ENCODE measurements around the gene NUDT16.
"Not testable (repeated sequence)": the region's sequence is repeated elsewhere in the genome, so short reads cannot be mapped to it uniquely, and the experiment has no call there.

Gene NUDT16

GRCh38 chr3:131356006-131356595, 25.5 kb upstream of the NUDT16 start:
- Histone ChIP-seq H3K9me3 (ENCODE audit: control insufficient read depth, low read length) (no peaks in the 10 kb centered on the region), H3K4me1 (ENCODE audit: control insufficient read depth, insufficient read depth, low read length) (peaks cover 8% of the 10 kb centered on the region), H3K36me3 (ENCODE audit: control insufficient read depth, insufficient read depth, low read length) (no peaks in the 10 kb centered on the region), H3K27me3 (ENCODE audit: control insufficient read depth, insufficient read depth, low read length, poor library complexity, severe bottlenecking) (no peaks in the 10 kb centered on the region), H3K27ac (ENCODE audit: insufficient read depth, low read depth, low read length, poor library complexity, severe bottlenecking) (no peak overlapping the region), H3K4me3 (ENCODE audit: insufficient read depth, low read depth, low read length) (no peak overlapping the region)
- 95 to 97% methylated on average over 5 of the region's 5 CpGs for WGBS, 2 experiments

DNA sequence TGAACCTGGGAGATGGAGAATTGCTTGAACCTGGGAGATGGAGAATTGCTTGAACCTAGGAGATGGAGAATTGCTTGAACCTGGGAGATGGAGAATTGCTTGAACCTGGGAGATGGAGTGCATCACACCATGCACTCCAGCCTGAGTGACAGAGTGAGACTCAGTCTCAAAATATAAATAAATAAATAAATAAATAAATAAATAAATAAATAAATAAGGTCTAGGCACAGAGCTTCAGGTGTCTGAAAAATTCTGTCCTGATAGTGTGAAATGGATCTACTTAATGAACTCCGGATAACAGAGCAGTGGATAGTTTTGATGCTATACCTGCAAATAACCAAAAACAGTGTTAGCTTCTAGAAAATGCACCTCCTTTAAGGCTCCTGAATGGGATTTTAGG, 24.3 kb upstream of the NUDT16 start:
- peaks cover 1% of the 10 kb centered on the region for H3K27me3 ChIP-seq (ENCODE audit: control insufficient read depth, insufficient read depth, low read length, poor library complexity, severe bottlenecking)
- no peak overlapping the region for H3K4me3 ChIP-seq (ENCODE audit: insufficient read depth, low read depth, low read length)
- H3K27ac ChIP-seq (ENCODE audit: insufficient read depth, low read depth, low read length, poor library complexity, severe bottlenecking): no peak overlapping the region
- H3K9me3 ChIP-seq (ENCODE audit: control insufficient read depth, low read length): no peaks in the 10 kb centered on the region
- 91 to 100% methylated on average over 1 of the region's 1 CpG for WGBS, 2 experiments
- H3K36me3 ChIP-seq (ENCODE audit: control insufficient read depth, insufficient read depth, low read length): no peaks in the 10 kb centered on the region
- H3K4me1 ChIP-seq (ENCODE audit: control insufficient read depth, insufficient read depth, low read length): no peaks in the 10 kb centered on the region

GRCh38 chr3:131360191-131360755, 21.3 kb upstream of the NUDT16 start:
- Histone ChIP-seq H3K4me1 (ENCODE audit: control insufficient read depth, insufficient read depth, low read length) (no peaks in the 10 kb centered on the region), H3K36me3 (ENCODE audit: control insufficient read depth, insufficient read depth, low read length) (no peaks in the 10 kb centered on the region), H3K4me3 (ENCODE audit: insufficient read depth, low read depth, low read length) (no peak overlapping the region), H3K27ac (ENCODE audit: insufficient read depth, low read depth, low read length, poor library complexity, severe bottlenecking) (no peak overlapping the region), H3K9me3 (ENCODE audit: control insufficient read depth, low read length) (no peaks in the 10 kb centered on the region), H3K27me3 (ENCODE audit: control insufficient read depth, insufficient read depth, low read length, poor library complexity, severe bottlenecking) (peaks cover 7% of the 10 kb centered on the region)
- WGBS, 2 experiments: 92 to 95% methylated on average over 4 of the region's 4 CpGs

- H3K27ac ChIP-seq (ENCODE audit: insufficient read depth, low read depth, low read length, poor library complexity, severe bottlenecking): not testable (repeated sequence)
Observed at GRCh38 chr3:131361066-131361463, 20.5 kb upstream of the NUDT16 start.

DNA sequence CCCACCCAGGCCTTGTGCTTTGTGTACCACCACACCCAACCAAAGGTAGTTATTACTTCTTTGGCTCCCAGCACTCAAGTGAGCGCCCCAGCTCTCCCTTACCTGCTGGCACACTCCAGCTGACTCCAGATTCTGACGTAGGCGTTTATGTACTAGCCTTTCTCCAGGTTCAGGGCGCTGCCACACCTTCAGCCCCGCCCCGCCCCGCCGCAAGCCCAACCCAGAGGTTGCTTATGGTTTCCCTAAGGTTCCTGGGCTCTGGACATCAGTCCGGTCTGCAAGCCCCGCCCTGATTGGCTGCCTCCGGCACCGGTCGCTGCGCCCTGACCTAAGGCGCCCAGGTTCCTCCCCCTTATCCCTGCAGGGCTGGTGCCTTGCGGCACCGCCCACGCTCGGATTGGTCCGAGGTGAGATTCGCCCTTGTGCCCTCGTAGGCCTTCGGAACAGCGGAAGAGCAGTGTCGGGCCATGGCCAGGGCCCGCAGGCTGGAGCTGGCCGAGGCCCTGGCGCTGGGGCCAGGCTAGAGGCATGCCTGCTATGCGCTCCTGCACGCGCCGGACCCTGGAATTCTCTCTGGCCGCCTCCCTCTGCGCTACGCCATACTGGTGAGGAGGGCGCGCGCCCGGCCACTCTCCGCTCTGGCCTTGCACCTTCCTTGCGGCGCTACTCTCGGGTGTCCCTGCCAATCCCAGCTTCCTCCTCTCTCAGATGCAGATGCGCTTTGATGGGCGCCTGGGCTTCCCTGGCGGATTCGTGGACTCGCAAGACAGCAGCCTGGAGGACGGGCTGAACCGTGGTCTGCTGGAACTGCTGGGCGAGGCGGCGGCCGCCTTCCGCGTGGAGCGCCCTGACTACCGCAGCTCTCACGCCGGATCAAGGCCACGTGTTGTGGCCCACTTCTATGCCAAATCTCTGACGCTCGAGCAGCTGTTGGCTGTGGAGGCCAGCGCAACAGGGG, 19.8 kb upstream of the NUDT16 start:
- peak overlapping the region; percentile 52 for H3K4me3 ChIP-seq (ENCODE audit: insufficient read depth, low read depth, low read length)
- no peaks in the 10 kb centered on the region for H3K36me3 ChIP-seq (ENCODE audit: control insufficient read depth, insufficient read depth, low read length)
- H3K27ac ChIP-seq (ENCODE audit: insufficient read depth, low read depth, low read length, poor library complexity, severe bottlenecking): no peak overlapping the region
- peaks cover 7% of the 10 kb centered on the region for H3K27me3 ChIP-seq (ENCODE audit: control insufficient read depth, insufficient read depth, low read length, poor library complexity, severe bottlenecking)
- H3K9me3 ChIP-seq (ENCODE audit: control insufficient read depth, low read length): peaks cover 2% of the 10 kb centered on the region
- WGBS, 2 experiments: 29 to 33% methylated on average over 64 of the region's 64 CpGs
- H3K4me1 ChIP-seq (ENCODE audit: control insufficient read depth, insufficient read depth, low read length): no peaks in the 10 kb centered on the region

More at GRCh38 chr3:131361066-131361463, 20.5 kb upstream of the NUDT16 start:
- not testable (repeated sequence) for H3K36me3 ChIP-seq (ENCODE audit: control insufficient read depth, insufficient read depth, low read length); H3K27me3 ChIP-seq (ENCODE audit: control insufficient read depth, insufficient read depth, low read length, poor library complexity, severe bottlenecking); H3K4me1 ChIP-seq (ENCODE audit: control insufficient read depth, insufficient read depth, low read length); H3K9me3 ChIP-seq (ENCODE audit: control insufficient read depth, low read length)
- H3K4me3 ChIP-seq (ENCODE audit: insufficient read depth, low read depth, low read length): peak overlapping the region; percentile 52
- WGBS, 2 experiments: 87 to 90% methylated on average over 7 of the region's 7 CpGs

- H3K27me3 ChIP-seq (ENCODE audit: control insufficient read depth, insufficient read depth, low read length, poor library complexity, severe bottlenecking): peaks cover 7% of the 10 kb centered on the region
- H3K4me3 ChIP-seq (ENCODE audit: insufficient read depth, low read depth, low read length): no peak overlapping the region
- no peak overlapping the region for H3K27ac ChIP-seq (ENCODE audit: insufficient read depth, low read depth, low read length, poor library complexity, severe bottlenecking)
- H3K4me1 ChIP-seq (ENCODE audit: control insufficient read depth, insufficient read depth, low read length): no peaks in the 10 kb centered on the region
- WGBS, 2 experiments: 90 to 96% methylated on average over 3 of the region's 3 CpGs
- peaks cover 2% of the 10 kb centered on the region for H3K9me3 ChIP-seq (ENCODE audit: control insufficient read depth, low read length)
- H3K36me3 ChIP-seq (ENCODE audit: control insufficient read depth, insufficient read depth, low read length): no peaks in the 10 kb centered on the region
Observed at GRCh38 chr3:131363275-131363674, 18.3 kb upstream of the NUDT16 start.

DNA sequence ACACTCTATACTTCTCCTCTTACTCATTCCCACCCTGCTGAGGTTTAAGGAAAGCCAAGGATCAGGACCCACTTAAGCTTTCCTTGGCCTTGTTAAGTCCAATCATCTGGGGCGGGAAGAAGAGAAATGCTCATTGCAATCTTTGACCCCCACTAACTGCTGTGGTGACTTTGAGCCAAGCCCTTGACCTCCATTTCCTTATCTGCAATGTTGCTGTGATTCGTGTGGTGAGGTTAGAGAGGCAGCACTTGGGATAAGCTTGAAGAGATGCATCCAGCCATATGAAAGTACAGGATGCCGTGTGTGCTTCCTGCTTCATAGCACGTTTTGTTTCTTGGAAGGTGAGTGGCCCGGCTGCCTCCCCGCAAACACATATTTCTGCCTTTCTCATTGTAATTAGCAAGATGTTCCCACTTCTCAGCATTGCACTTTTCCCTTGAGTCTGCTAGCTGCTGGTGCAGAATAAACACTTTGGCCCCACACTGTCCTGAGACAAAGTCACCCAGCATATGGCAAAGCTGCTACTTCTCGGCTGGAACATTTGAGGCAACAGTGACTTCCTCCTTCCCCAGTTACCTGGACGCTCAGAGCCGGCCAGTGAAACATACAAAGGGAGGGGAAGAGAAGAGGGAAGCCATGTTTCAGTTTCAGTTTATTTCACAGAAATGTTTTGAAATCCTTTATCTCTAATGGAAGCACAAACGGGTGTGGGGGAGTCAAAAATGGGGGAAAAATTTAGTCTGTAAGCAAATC, 10.5 kb upstream of the NUDT16 start:
- Histone ChIP-seq H3K4me1 (ENCODE audit: control insufficient read depth, insufficient read depth, low read length) (no peaks in the 10 kb centered on the region), H3K27ac (ENCODE audit: insufficient read depth, low read depth, low read length, poor library complexity, severe bottlenecking) (no peak overlapping the region), H3K4me3 (ENCODE audit: insufficient read depth, low read depth, low read length) (no peak overlapping the region), H3K9me3 (ENCODE audit: control insufficient read depth, low read length) (peaks cover 2% of the 10 kb centered on the region), H3K27me3 (ENCODE audit: control insufficient read depth, insufficient read depth, low read length, poor library complexity, severe bottlenecking) (no peaks in the 10 kb centered on the region), H3K36me3 (ENCODE audit: control insufficient read depth, insufficient read depth, low read length) (no peaks in the 10 kb centered on the region)
- WGBS, 2 experiments: 93 to 96% methylated on average over 10 of the region's 10 CpGs

GRCh38 chr3:131371688-131372066, 9.9 kb upstream of the NUDT16 start:
- no peaks in the 10 kb centered on the region for H3K36me3 ChIP-seq (ENCODE audit: control insufficient read depth, insufficient read depth, low read length)

GRCh38 chr3:131374741-131375140, 6.8 kb upstream of the NUDT16 start:
- Histone ChIP-seq H3K27ac (ENCODE audit: insufficient read depth, low read depth, low read length, poor library complexity, severe bottlenecking) (no peak overlapping the region), H3K27me3 (ENCODE audit: control insufficient read depth, insufficient read depth, low read length, poor library complexity, severe bottlenecking) (no peaks in the 10 kb centered on the region), H3K36me3 (ENCODE audit: control insufficient read depth, insufficient read depth, low read length) (no peaks in the 10 kb centered on the region), H3K9me3 (ENCODE audit: control insufficient read depth, low read length) (no peaks in the 10 kb centered on the region), H3K4me3 (ENCODE audit: insufficient read depth, low read depth, low read length) (no peak overlapping the region), H3K4me1 (ENCODE audit: control insufficient read depth, insufficient read depth, low read length) (no peaks in the 10 kb centered on the region)
- 97% methylated on average over 2 of the region's 2 CpGs for WGBS, 2 experiments

More at GRCh38 chr3:131371688-131372066, 9.9 kb upstream of the NUDT16 start:
- Histone ChIP-seq H3K4me3 (ENCODE audit: insufficient read depth, low read depth, low read length) (no peak overlapping the region), H3K27me3 (ENCODE audit: control insufficient read depth, insufficient read depth, low read length, poor library complexity, severe bottlenecking) (no peaks in the 10 kb centered on the region), H3K4me1 (ENCODE audit: control insufficient read depth, insufficient read depth, low read length) (no peaks in the 10 kb centered on the region), H3K9me3 (ENCODE audit: control insufficient read depth, low read length) (peaks cover under 1% of the 10 kb centered on the region), H3K27ac (ENCODE audit: insufficient read depth, low read depth, low read length, poor library complexity, severe bottlenecking) (no peak overlapping the region)
- WGBS, 2 experiments: 89 to 92% methylated on average over 2 of the region's 2 CpGs

All from ectodermal cell (in vitro differentiated cells).